ENCODE results near the gene PSMC6.
A peak's percentile ranks its signal among the peaks of the same experiment; 100 is the strongest.

PSMC6 gene

GRCh38 chr14:52730709-52731111, 23.7 kb downstream of the PSMC6 start:
- H3K4me3 ChIP-seq (ENCODE audit: low read depth, low read length): peak overlapping the region; percentile 77
- TF ChIP-seq, protein P1, sequence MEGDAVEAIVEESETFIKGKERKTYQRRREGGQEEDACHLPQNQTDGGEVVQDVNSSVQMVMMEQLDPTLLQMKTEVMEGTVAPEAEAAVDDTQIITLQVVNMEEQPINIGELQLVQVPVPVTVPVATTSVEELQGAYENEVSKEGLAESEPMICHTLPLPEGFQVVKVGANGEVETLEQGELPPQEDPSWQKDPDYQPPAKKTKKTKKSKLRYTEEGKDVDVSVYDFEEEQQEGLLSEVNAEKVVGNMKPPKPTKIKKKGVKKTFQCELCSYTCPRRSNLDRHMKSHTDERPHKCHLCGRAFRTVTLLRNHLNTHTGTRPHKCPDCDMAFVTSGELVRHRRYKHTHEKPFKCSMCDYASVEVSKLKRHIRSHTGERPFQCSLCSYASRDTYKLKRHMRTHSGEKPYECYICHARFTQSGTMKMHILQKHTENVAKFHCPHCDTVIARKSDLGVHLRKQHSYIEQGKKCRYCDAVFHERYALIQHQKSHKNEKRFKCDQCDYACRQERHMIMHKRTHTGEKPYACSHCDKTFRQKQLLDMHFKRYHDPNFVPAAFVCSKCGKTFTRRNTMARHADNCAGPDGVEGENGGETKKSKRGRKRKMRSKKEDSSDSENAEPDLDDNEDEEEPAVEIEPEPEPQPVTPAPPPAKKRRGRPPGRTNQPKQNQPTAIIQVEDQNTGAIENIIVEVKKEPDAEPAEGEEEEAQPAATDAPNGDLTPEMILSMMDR (IDR thresholded peaks at IDR 0.05; ENCODE audit: borderline replicate concordance, insufficient read depth, low read depth, low read length): no peak

GRCh38 chr14:52733824-52734223, 26.8 kb downstream of the PSMC6 start:
- TF ChIP-seq, protein P1 (IDR thresholded peaks at IDR 0.05; ENCODE audit: borderline replicate concordance, insufficient read depth, low read depth, low read length): no peak
- no peak overlapping the region for H3K4me3 ChIP-seq (ENCODE audit: low read depth, low read length)

DNA sequence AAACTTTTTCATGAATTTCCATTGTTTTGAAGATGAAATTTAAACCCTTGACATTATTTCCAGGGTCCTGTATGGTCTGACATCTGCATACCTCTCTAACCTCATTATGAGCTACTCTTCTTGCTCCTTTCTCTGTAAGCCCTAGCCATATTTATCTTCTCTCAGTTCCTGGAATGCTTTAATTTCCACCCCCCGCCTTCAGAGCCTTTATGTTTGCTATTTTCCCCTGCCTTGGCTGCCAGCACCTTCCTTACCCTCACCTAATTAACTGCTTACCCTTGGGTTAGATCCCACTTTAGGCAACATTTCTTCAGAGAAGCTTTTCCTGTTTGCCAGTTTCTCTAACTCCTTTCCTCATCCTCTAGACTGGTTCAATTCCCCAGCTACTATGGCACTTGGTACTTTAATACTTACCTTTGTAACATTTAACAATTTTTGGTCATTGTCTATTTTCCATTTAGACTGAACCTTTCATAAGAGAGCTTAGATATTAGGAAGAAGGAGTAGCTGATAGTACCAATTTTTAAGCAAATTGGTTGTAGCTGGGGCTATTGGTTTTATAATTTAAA, 29.0 kb downstream of the PSMC6 start:
- TF ChIP-seq, protein P1 (IDR thresholded peaks at IDR 0.05; ENCODE audit: borderline replicate concordance, insufficient read depth, low read depth, low read length): no peak
- H3K4me3 ChIP-seq (ENCODE audit: low read depth, low read length): no peak overlapping the region

- H3K4me3 ChIP-seq (ENCODE audit: low read depth, low read length): no peak overlapping the region
- TF ChIP-seq, protein P1 (IDR thresholded peaks at IDR 0.05; ENCODE audit: borderline replicate concordance, insufficient read depth, low read depth, low read length): no peak
Observed at GRCh38 chr14:52738409-52738808, 31.4 kb downstream of the PSMC6 start.

GRCh38 chr14:52740751-52741150, 33.8 kb downstream of the PSMC6 start:
- TF ChIP-seq, protein P1 (IDR thresholded peaks at IDR 0.05; ENCODE audit: borderline replicate concordance, insufficient read depth, low read depth, low read length): no peak
- H3K4me3 ChIP-seq (ENCODE audit: low read depth, low read length): no peak overlapping the region

DNA sequence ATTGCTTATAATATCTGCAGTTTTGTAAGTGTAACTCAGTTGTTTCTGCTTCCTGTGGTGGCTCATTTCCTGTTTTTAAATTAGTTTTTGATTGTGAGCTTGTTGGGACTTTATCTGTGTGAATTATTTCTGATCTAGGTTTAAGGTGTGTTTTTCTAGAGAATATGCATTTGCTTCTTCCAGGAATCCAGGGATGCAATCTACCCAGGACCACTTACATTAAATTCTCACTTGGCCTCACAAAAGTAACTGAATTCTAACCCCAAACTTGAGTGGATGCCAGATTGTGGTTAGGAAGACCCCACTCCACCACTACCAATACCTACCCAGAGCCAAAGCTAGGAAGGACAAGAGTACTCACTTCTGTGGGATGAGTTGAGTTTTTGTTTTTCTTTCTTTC, 34.9 kb downstream of the PSMC6 start:
- no peak overlapping the region for H3K4me3 ChIP-seq (ENCODE audit: low read depth, low read length)
- TF ChIP-seq, protein P1 (IDR thresholded peaks at IDR 0.05; ENCODE audit: borderline replicate concordance, insufficient read depth, low read depth, low read length): no peak

- TF ChIP-seq, protein P1 (IDR thresholded peaks at IDR 0.05; ENCODE audit: borderline replicate concordance, insufficient read depth, low read depth, low read length): no peak
- no peak overlapping the region for H3K4me3 ChIP-seq (ENCODE audit: low read depth, low read length)
Observed at GRCh38 chr14:52748647-52749292, 41.8 kb downstream of the PSMC6 start.
